Loucy (cell line): ENCODE measurements around the gene MRI1.

Experiments used
- H2AFZ ChIP-seq: fragments of 200-600 bp; sonication (generic); 2 replicates; pipeline ENCODE4 v1.6.0; 2016; ENCODE audit warnings: antibody characterized with exemption, mild to moderate bottlenecking, low read length, moderate library complexity
- H3F3A ChIP-seq: fragments of 200-600 bp; 2 replicates; pipeline ENCODE4 v1.6.0; 2016; ENCODE audit warnings: antibody characterized with exemption, low read depth, mild to moderate bottlenecking
- H3K27me3 ChIP-seq: fragments of 200-600 bp; sonication (generic); 2 replicates; pipeline ENCODE4 v1.6.1; 2014; ENCODE audit warnings: low read length, mild to moderate bottlenecking; ENCODE audit not compliant: insufficient read depth, poor library complexity, severe bottlenecking
- H3K36me3 ChIP-seq: fragments of 200-600 bp; sonication (generic); 2 replicates; pipeline ENCODE4 v1.6.1; 2016; ENCODE audit warnings: low read length; ENCODE audit not compliant: insufficient read depth
- H3K4me1 ChIP-seq: fragments of 200-600 bp; sonication (generic); 2 replicates; pipeline ENCODE4 v1.5.1; 2014; ENCODE audit warnings: low read length, mild to moderate bottlenecking; ENCODE audit not compliant: insufficient read depth, poor library complexity, severe bottlenecking
- H3K4me2 ChIP-seq: fragments of 200-600 bp; sonication (generic); 2 replicates; pipeline ENCODE4 v1.6.0; 2014; ENCODE audit warnings: antibody characterized with exemption, low read length, low read depth, mild to moderate bottlenecking; ENCODE audit not compliant: poor library complexity, severe bottlenecking
- H3K4me3 ChIP-seq: fragments of 200-600 bp; sonication (generic); 2 replicates; pipeline ENCODE4 v1.5.1; 2014; ENCODE audit warnings: low read length, mild to moderate bottlenecking, mixed read lengths; ENCODE audit not compliant: poor library complexity, severe bottlenecking
- H3K79me2 ChIP-seq: fragments of 200-600 bp; sonication (generic); 2 replicates; pipeline ENCODE4 v1.6.1; 2014; ENCODE audit warnings: low read length; ENCODE audit not compliant: insufficient read depth
- H3K9ac ChIP-seq: fragments of 200-600 bp; sonication (generic); 2 replicates; pipeline ENCODE4 v1.6.0; 2014; ENCODE audit warnings: mild to moderate bottlenecking, low read depth, low read length, moderate library complexity; ENCODE audit not compliant: poor library complexity, severe bottlenecking
- H3K9me2 ChIP-seq: fragments of 200-600 bp; sonication (generic); replicated peaks from 2 replicates; pipeline ENCODE4 v1.6.1; 2016; ENCODE audit warnings: low read depth, low read length, mixed read lengths
- H3K9me3 ChIP-seq: fragments of 200-600 bp; sonication (generic); 2 replicates; pipeline ENCODE4 v1.6.1; 2014; ENCODE audit warnings: mild to moderate bottlenecking, antibody characterized with exemption, low read length, low read depth; ENCODE audit not compliant: insufficient read depth
- H4K20me1 ChIP-seq: fragments of 200-600 bp; sonication (generic); 2 replicates; pipeline ENCODE4 v1.6.0; 2014; ENCODE audit warnings: antibody characterized with exemption, low read length, mild to moderate bottlenecking; ENCODE audit not compliant: insufficient read depth, poor library complexity, severe bottlenecking
- CTCF ChIP-seq: fragments of 200-600 bp; sonication (generic); conservative IDR thresholded peaks from 2 replicates; pipeline ENCODE4 v1.5.1; 2014; ENCODE audit warnings: mild to moderate bottlenecking, antibody characterized with exemption, low read length
- EZH2phosphoT487 ChIP-seq: fragments of 200-600 bp; IDR thresholded peaks from 2 replicates; pipeline ENCODE4 v1.6.1; 2018; ENCODE audit warnings: antibody characterized with exemption, mild to moderate bottlenecking, moderate library complexity, borderline replicate concordance

MRI1 gene

GRCh38 chr19:13741893-13742292, 22.4 kb upstream of the MRI1 start:
- Histone ChIP-seq H3K36me3 (no peaks in the 10 kb centered on the region), H3K4me3 (no peak overlapping the region), H3K9ac (no peak overlapping the region), H3K4me2 (no peak overlapping the region), H3K9me3 (no peaks in the 10 kb centered on the region), H3K4me1 (no peaks in the 10 kb centered on the region), H4K20me1 (no peaks in the 10 kb centered on the region), H3K9me2 (no peaks in the 10 kb centered on the region), H2AFZ (no peak overlapping the region), H3F3A (no peaks in the 10 kb centered on the region), H3K79me2 (no peaks in the 10 kb centered on the region), H3K27me3 (no peaks in the 10 kb centered on the region)
- TF ChIP-seq EZH2phosphoT487 (no peak), CTCF (no peak)

GRCh38 chr19:13742756-13743155, 21.6 kb upstream of the MRI1 start:
- no peak for TF ChIP-seq CTCF
- TF ChIP-seq EZH2phosphoT487 = no peak
- Histone ChIP-seq H3K9ac (no peak overlapping the region), H3K4me3 (no peak overlapping the region), H3K9me2 (no peaks in the 10 kb centered on the region), H3K4me1 (no peaks in the 10 kb centered on the region), H3K27me3 (no peaks in the 10 kb centered on the region), H4K20me1 (no peaks in the 10 kb centered on the region), H2AFZ (no peak overlapping the region), H3K79me2 (no peaks in the 10 kb centered on the region), H3F3A (no peaks in the 10 kb centered on the region), H3K36me3 (no peaks in the 10 kb centered on the region), H3K9me3 (no peaks in the 10 kb centered on the region), H3K4me2 (no peak overlapping the region)

- H3K27me3 ChIP-seq = no peaks in the 10 kb centered on the region
- H2AFZ ChIP-seq = no peak overlapping the region
- no peaks in the 10 kb centered on the region for H4K20me1 ChIP-seq
- H3K36me3 ChIP-seq = no peaks in the 10 kb centered on the region
- peaks cover 8% of the 10 kb centered on the region for H3K4me1 ChIP-seq
- no peaks in the 10 kb centered on the region for H3K9me3 ChIP-seq
- no peak overlapping the region for H3K9ac ChIP-seq
- no peak for TF ChIP-seq EZH2phosphoT487
- no peak for TF ChIP-seq CTCF
- H3K4me2 ChIP-seq = no peak overlapping the region
- no peaks in the 10 kb centered on the region for H3K9me2 ChIP-seq
- H3K4me3 ChIP-seq = no peak overlapping the region
- H3K79me2 ChIP-seq = peaks cover 14% of the 10 kb centered on the region
- no peaks in the 10 kb centered on the region for H3F3A ChIP-seq
Measured at GRCh38 chr19:13744174-13744573, 20.1 kb upstream of the MRI1 start.
